ENCODE results near the gene ATP6V0D1. TPM values are rescaled to one million over a fixed set of nuclear protein-coding genes. Genes with fewer than 3 reads are reported as not detected.
A peak's percentile ranks its signal among the peaks of the same experiment; 100 is the strongest.

The ATP6V0D1 gene
- total RNA-seq, 1 experiment from 2014 or later = 43.0 TPM

- no CpG with 5 or more reads among the region's 3 CpGs for WGBS (ENCODE audit: extremely low coverage, insufficient read length, low lambda C conversion rate)
- no peak overlapping the region; a peak in 1 of 5 replicates for H3K4me3 Mint-ChIP-seq
- H4K5ac ChIP-seq (ENCODE audit: insufficient read length, low read depth, low read length) = no peak overlapping the region
Measured at GRCh38 chr16:67445441-67445912, 35.5 kb downstream of the ATP6V0D1 start.

More at GRCh38 chr16:67445441-67445912, 35.5 kb downstream of the ATP6V0D1 start:
- H2BK5ac ChIP-seq (ENCODE audit: insufficient read length, low read length) = no peak overlapping the region
- no peak overlapping the region for H2AK5ac ChIP-seq (ENCODE audit: insufficient read length, low read length)
- H2AFZ ChIP-seq (ENCODE audit: low read length) = no peak overlapping the region
- H2BK20ac ChIP-seq (ENCODE audit: low read depth, low read length, poor library complexity, severe bottlenecking) = no peak overlapping the region
- no peaks in the 10 kb centered on the region for H4K20me1 ChIP-seq (ENCODE audit: control insufficient read depth, insufficient read depth, insufficient read length)
- H3T11ph ChIP-seq (ENCODE audit: low read length) = no peak overlapping the region
- TF ChIP-seq CTCF (conservative IDR thresholded peaks at IDR 0.05) = no peak
- no peak overlapping the region for H3K9ac ChIP-seq (ENCODE audit: extremely low read depth, insufficient read length, low read length)
- no peaks in the 10 kb centered on the region for H3K9me3 ChIP-seq (ENCODE audit: control insufficient read depth, low read depth, low read length)
- no peaks in the 10 kb centered on the region for H3K23me2 ChIP-seq (ENCODE audit: insufficient read length, low read depth, low read length, poor library complexity, severe bottlenecking)
- no peaks in the 10 kb centered on the region for H3K27me3 Mint-ChIP-seq (ENCODE audit: low read depth)
- H3K27ac ChIP-seq (ENCODE audit: insufficient read length, low read depth, low read length) = no peak overlapping the region
- H3K4me1 Mint-ChIP-seq = peaks cover 16 to 17% of the 10 kb centered on the region in 2 experiments
- H2BK12ac ChIP-seq (ENCODE audit: insufficient read length, low read depth, low read length) = no peak overlapping the region
- H3K27ac Mint-ChIP-seq = peak overlapping the region in 1 of 3 experiments; percentile 44; a peak in 2 of 7 replicates
- H3K9me3 Mint-ChIP-seq = no peaks in the 10 kb centered on the region
- H4K8ac ChIP-seq (replicated peaks; ENCODE audit: insufficient read length, low read depth, low read length) = no peak overlapping the region
- H3K79me2 ChIP-seq (ENCODE audit: insufficient read depth, low read length) = no peaks in the 10 kb centered on the region
- no peak overlapping the region for H3K56ac ChIP-seq (ENCODE audit: insufficient read length, low read depth, low read length)
- H3K79me1 ChIP-seq (ENCODE audit: insufficient read depth, low read depth, low read length, poor library complexity, severe bottlenecking) = no peaks in the 10 kb centered on the region
- H3K18ac ChIP-seq (ENCODE audit: insufficient read length, low read depth, low read length) = no peak overlapping the region
- no peak overlapping the region for H3K23ac ChIP-seq (ENCODE audit: insufficient read length, low read depth, low read length)
- no peak overlapping the region for H2BK15ac ChIP-seq (ENCODE audit: low read depth, low read length)
- no peaks in the 10 kb centered on the region for H3K27me3 ChIP-seq (ENCODE audit: insufficient read depth, low read length)
- H3K4ac ChIP-seq (ENCODE audit: low read depth, low read length) = no peak overlapping the region
- H3K36me3 Mint-ChIP-seq (ENCODE audit: insufficient read depth in 1 of 3, low read depth in 3 of 3) = peaks cover 0 to 17% (median 11%) of the 10 kb centered on the region in 3 experiments; a peak in 6 of 7 replicates
- DNase-seq = no peak
- H4K91ac ChIP-seq (ENCODE audit: insufficient read length, low read depth, low read length) = no peak overlapping the region
- H3K4me1 ChIP-seq (ENCODE audit: insufficient read depth, low read length) = no peaks in the 10 kb centered on the region
- no peak overlapping the region for H3K14ac ChIP-seq (ENCODE audit: insufficient read depth, low read length)
- H3K4me2 ChIP-seq (ENCODE audit: insufficient read depth, insufficient read length, low read length) = no peak overlapping the region
- no peak overlapping the region for H2BK120ac ChIP-seq (ENCODE audit: low read depth, low read length, poor library complexity, severe bottlenecking)

Measured in H9 (cell line).